Endodermal cell (in vitro differentiated cells): ENCODE results near the gene ABL1. TPM values are rescaled to one million over a fixed set of nuclear protein-coding genes. Genes with fewer than 3 reads are reported as not detected.

Experiments used
- DNase-seq: peaks from one replicate; pipeline ENCODE4 v3.0.0-alpha.2; 2017
- H3K27ac ChIP-seq: 2 replicates; pipeline ENCODE4 v1.5.1; 2013; ENCODE audit warnings: mild to moderate bottlenecking, low read depth, low read length, moderate library complexity
- H3K27me3 ChIP-seq: 2 replicates; pipeline ENCODE4 v1.6.1; 2013; ENCODE audit warnings: mild to moderate bottlenecking, low read length, moderate library complexity; ENCODE audit not compliant: insufficient read depth, control insufficient read depth, poor library complexity, severe bottlenecking
- H3K36me3 ChIP-seq: 2 replicates; pipeline ENCODE4 v1.7.0; 2013; ENCODE audit warnings: mild to moderate bottlenecking, low read length, moderate library complexity; ENCODE audit not compliant: control insufficient read depth, insufficient read depth
- H3K4me1 ChIP-seq: one replicate; pipeline ENCODE4 v1.7.0; 2013; ENCODE audit warnings: low read length; ENCODE audit not compliant: control insufficient read depth, insufficient read depth
- H3K4me3 ChIP-seq: 2 replicates; pipeline ENCODE4 v1.5.1; 2013; ENCODE audit warnings: mild to moderate bottlenecking, low read length, moderate library complexity
- H3K9ac ChIP-seq: 2 replicates; pipeline ENCODE4 v1.6.1; 2013; ENCODE audit warnings: mild to moderate bottlenecking, low read length, moderate library complexity; ENCODE audit not compliant: poor library complexity, severe bottlenecking; ENCODE audit errors: extremely low read depth
- H3K9me3 ChIP-seq: 2 replicates; pipeline ENCODE4 v1.6.1; 2013; ENCODE audit warnings: mild to moderate bottlenecking, low read length, moderate library complexity; ENCODE audit not compliant: control insufficient read depth
- H3K27ac Mint-ChIP-seq: 2 replicates; pipeline ENCODE4 v1.8.0; 2020; ENCODE audit warnings: mixed read lengths
- H3K27me3 Mint-ChIP-seq: 2 replicates; pipeline ENCODE4 v1.8.0; 2021; ENCODE audit warnings: mild to moderate bottlenecking, mixed read lengths; ENCODE audit not compliant: insufficient read depth
- H3K36me3 Mint-ChIP-seq: 2 replicates; pipeline ENCODE4 v1.8.0; 2020; ENCODE audit warnings: low read depth, mixed read lengths
- H3K4me1 Mint-ChIP-seq: 2 replicates; pipeline ENCODE4 v1.8.0; 2020; ENCODE audit warnings: mixed read lengths
- H3K4me3 Mint-ChIP-seq: 2 replicates; pipeline ENCODE4 v1.8.0; 2020; ENCODE audit warnings: mild to moderate bottlenecking, moderate library complexity, mixed read lengths
- H3K9me3 Mint-ChIP-seq: 2 replicates; pipeline ENCODE4 v1.8.0; 2020; ENCODE audit warnings: mild to moderate bottlenecking, mixed read lengths
- WGBS, 2 experiments: methylation state at CpG; one replicate each; pipeline versions ENCODE4 v1.1.5 to v1.1.7; 2013; ENCODE audit warnings: missing lambda C conversion rate in 2 of 2, mixed read lengths in 1 of 2; ENCODE audit not compliant: insufficient coverage in 1 of 2, insufficient read length in 1 of 2; 5-methylcytosine and 5-hydroxymethylcytosine counted together
- total RNA-seq, 2 donors: library from RNA; stranded (reverse); fragmentation: NEBNext Ultra II Directional in 1 of 2; extraction: Animal tissue kit (Norgen Biotek cat#: 25700) in 1 of 2; gene quantifications; 2 replicates in 1 of 2; 3 replicates in 1 of 2; pipeline ENCODE4 v1.2.1, GENCODE V29; 2021
- TF ChIP-seq, protein P1 (sequence below): fragments of 200-600 bp; sonication (generic); conservative IDR thresholded peaks from 2 replicates; pipeline ENCODE4 v1.5.0; 2021; ENCODE audit warnings: antibody characterized with exemption, mild to moderate bottlenecking

The ABL1 gene
- total RNA-seq, 2 donors from 2014 or later, result 78.8 to 94.1 TPM

DNA sequence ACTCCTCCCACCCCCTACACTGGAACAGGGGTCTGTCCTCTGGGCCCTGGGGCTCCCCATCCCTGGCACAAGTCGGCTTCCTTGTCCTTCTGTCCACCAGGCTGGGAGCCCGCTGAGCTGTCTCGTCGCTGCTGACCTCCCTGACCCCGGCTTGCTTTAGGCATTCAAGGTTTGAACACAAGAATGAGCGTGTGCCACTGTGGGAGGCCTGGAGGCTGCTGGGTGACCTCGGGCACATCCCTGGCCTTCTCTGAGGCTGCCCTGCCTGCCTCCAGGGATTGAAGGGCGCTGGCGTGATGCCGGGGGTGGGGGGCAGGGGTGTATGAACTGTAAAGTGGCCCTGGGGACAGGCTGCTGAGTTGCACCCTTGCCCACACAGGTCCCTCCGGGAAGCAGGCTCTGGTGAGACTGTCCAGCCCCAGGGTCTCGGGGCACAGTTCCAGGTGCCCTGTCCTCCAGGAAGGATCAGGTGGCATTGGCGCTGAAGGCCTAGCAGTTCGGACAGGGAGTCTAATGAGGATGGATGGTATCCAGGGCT lies 85.8 kb downstream of the ABL1 start:
- Histone ChIP-seq H3K36me3 (no peaks in the 10 kb centered on the region), H3K9ac (no peak overlapping the region), H3K27me3 (no peaks in the 10 kb centered on the region), H3K9me3 (no peaks in the 10 kb centered on the region), H3K27ac (peak overlapping the region; percentile 72), H3K4me3 (no peak overlapping the region), H3K4me1 (no peaks in the 10 kb centered on the region)
- TF ChIP-seq, protein P1, sequence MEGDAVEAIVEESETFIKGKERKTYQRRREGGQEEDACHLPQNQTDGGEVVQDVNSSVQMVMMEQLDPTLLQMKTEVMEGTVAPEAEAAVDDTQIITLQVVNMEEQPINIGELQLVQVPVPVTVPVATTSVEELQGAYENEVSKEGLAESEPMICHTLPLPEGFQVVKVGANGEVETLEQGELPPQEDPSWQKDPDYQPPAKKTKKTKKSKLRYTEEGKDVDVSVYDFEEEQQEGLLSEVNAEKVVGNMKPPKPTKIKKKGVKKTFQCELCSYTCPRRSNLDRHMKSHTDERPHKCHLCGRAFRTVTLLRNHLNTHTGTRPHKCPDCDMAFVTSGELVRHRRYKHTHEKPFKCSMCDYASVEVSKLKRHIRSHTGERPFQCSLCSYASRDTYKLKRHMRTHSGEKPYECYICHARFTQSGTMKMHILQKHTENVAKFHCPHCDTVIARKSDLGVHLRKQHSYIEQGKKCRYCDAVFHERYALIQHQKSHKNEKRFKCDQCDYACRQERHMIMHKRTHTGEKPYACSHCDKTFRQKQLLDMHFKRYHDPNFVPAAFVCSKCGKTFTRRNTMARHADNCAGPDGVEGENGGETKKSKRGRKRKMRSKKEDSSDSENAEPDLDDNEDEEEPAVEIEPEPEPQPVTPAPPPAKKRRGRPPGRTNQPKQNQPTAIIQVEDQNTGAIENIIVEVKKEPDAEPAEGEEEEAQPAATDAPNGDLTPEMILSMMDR, result no peak
- Mint-ChIP-seq H3K27ac (peak overlapping the region; percentile 55), H3K36me3 (no peaks in the 10 kb centered on the region), H3K27me3 (no peaks in the 10 kb centered on the region), H3K9me3 (no peaks in the 10 kb centered on the region), H3K4me3 (no peak overlapping the region), H3K4me1 (no peaks in the 10 kb centered on the region)
- no peak for DNase-seq
- 75 to 88% methylated on average over 8 to 14 of the region's 14 CpGs for WGBS, 2 experiments

DNA sequence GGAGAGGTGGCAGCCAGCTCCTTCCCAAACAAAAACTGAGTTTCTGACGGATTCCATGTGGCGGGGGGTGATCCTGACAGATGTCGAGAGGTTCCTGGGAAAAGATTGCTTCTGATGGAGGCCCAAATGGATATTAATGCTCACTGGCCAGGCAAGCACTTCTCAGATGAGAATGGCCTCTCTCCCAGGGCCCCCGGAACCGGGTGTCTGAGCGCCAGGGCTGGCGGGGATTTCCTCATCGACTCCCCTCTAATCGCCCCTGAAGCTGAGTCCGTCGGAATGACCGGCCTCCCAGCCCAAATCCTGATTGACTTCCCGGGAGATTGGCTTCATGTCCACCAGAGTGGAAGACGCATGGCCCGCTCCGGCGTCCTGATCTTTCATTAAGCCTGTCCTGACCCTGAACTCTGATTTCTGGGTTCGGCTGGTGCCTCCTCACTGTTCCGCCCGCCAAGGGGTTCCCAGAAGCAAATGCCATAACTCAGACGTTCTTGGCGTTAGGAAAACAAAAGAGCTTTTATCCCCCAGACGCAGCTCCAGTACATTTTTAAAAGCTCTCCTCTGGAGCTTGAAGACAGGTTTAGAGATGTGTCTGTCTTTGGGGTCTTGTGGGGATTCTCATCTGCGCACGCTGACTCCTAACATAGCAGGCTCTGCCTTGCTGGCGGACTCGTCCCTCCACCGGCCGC lies 86.4 kb downstream of the ABL1 start:
- H3K27me3 Mint-ChIP-seq, result no peaks in the 10 kb centered on the region
- H3K4me3 Mint-ChIP-seq, result no peak overlapping the region
- TF ChIP-seq, protein P1, result no peak
- Histone ChIP-seq H3K9ac (no peak overlapping the region), H3K27ac (peak overlapping the region; percentile 72), H3K4me1 (no peaks in the 10 kb centered on the region), H3K4me3 (no peak overlapping the region), H3K27me3 (no peaks in the 10 kb centered on the region), H3K36me3 (no peaks in the 10 kb centered on the region), H3K9me3 (no peaks in the 10 kb centered on the region)
- no peaks in the 10 kb centered on the region for H3K36me3 Mint-ChIP-seq
- H3K4me1 Mint-ChIP-seq, result no peaks in the 10 kb centered on the region
- WGBS, 2 experiments, result 86 to 91% methylated on average over 29 of the region's 29 CpGs
- H3K9me3 Mint-ChIP-seq, result no peaks in the 10 kb centered on the region
- peak overlapping the region; percentile 55 for H3K27ac Mint-ChIP-seq
- DNase-seq, result no peak

DNA sequence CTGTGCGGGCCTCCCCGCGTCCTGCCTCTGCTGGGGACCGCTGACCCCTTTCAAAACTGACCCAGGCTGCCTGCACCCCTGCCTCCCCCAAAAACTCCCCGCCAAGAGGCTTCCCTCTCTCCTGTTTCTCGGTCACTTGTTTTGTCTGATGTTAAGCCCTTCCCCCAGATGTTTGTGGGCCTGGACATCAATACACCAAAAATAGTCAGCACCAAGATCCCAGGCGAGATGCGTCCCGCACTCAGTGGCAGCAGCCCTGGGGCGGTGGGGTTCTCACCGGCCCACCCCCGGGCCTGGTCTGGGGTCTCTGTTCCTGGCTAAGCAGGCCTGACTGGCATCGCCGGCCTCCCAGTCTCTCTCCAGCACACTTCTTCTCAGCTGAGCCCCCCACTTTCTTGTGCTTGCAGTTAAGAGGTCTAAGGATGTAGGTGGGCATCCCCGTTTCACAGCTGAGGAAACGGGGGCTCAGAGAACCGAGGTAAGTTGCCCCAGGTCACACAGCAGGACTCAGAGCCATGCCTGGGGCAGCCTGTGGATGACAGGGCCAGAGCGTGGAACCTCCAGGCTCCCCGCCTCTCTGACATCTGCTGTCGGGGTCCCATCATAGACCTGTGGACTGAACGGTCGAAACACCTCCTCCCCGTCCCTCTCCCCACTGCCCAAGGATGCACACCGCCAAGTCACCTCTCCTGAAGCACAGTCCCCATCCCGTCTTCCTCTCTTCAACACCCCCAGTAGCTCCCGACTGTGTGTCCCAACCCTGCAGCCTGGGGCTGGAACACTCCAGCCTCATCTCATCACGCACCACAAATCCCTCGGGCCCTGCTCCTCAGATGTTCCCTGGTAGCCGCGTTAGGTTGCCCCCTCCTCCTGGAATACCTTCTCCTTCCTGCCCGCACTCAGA lies 87.2 kb downstream of the ABL1 start:
- no peaks in the 10 kb centered on the region for H3K36me3 ChIP-seq
- no peak for DNase-seq
- Mint-ChIP-seq H3K9me3 (no peaks in the 10 kb centered on the region), H3K4me1 (no peaks in the 10 kb centered on the region), H3K36me3 (no peaks in the 10 kb centered on the region), H3K27ac (peak overlapping the region; percentile 61), H3K27me3 (no peaks in the 10 kb centered on the region), H3K4me3 (no peak overlapping the region)
- no peaks in the 10 kb centered on the region for H3K9me3 ChIP-seq
- 89 to 92% methylated on average over 24 to 31 of the region's 31 CpGs for whole genome bisulfite sequencing, 2 experiments
- peak overlapping the region; percentile 72 for H3K27ac ChIP-seq
- H3K4me1 ChIP-seq, result no peaks in the 10 kb centered on the region
- TF ChIP-seq, protein P1, result no peak
- H3K9ac ChIP-seq, result no peak overlapping the region
- H3K4me3 ChIP-seq, result no peak overlapping the region
- H3K27me3 ChIP-seq, result no peaks in the 10 kb centered on the region
